ENCODE measurements around the gene C15orf62.
A peak's percentile ranks its signal among the peaks of the same experiment; 100 is the strongest.

Gene C15orf62

GRCh38 chr15:40764629-40765103 is 5.1 kb upstream of the C15orf62 start:
- peak overlapping the region; percentile 71 for H3K4me3 ChIP-seq (ENCODE audit: low read depth, low read length)
- TF ChIP-seq, protein P1, sequence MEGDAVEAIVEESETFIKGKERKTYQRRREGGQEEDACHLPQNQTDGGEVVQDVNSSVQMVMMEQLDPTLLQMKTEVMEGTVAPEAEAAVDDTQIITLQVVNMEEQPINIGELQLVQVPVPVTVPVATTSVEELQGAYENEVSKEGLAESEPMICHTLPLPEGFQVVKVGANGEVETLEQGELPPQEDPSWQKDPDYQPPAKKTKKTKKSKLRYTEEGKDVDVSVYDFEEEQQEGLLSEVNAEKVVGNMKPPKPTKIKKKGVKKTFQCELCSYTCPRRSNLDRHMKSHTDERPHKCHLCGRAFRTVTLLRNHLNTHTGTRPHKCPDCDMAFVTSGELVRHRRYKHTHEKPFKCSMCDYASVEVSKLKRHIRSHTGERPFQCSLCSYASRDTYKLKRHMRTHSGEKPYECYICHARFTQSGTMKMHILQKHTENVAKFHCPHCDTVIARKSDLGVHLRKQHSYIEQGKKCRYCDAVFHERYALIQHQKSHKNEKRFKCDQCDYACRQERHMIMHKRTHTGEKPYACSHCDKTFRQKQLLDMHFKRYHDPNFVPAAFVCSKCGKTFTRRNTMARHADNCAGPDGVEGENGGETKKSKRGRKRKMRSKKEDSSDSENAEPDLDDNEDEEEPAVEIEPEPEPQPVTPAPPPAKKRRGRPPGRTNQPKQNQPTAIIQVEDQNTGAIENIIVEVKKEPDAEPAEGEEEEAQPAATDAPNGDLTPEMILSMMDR (IDR thresholded peaks at IDR 0.05; ENCODE audit: insufficient read depth, low read depth, low read length, missing control alignments), result no peak
- no peak for DNase-seq (ENCODE audit: low read depth)

- TF ChIP-seq, protein P1 (IDR thresholded peaks at IDR 0.05; ENCODE audit: insufficient read depth, low read depth, low read length, missing control alignments), result no peak
- no peak overlapping the region for H3K4me3 ChIP-seq (ENCODE audit: low read depth, low read length)
- DNase-seq (ENCODE audit: low read depth), result no peak
Measured at GRCh38 chr15:40766194-40766815, 3.5 kb upstream of the C15orf62 start.

DNA sequence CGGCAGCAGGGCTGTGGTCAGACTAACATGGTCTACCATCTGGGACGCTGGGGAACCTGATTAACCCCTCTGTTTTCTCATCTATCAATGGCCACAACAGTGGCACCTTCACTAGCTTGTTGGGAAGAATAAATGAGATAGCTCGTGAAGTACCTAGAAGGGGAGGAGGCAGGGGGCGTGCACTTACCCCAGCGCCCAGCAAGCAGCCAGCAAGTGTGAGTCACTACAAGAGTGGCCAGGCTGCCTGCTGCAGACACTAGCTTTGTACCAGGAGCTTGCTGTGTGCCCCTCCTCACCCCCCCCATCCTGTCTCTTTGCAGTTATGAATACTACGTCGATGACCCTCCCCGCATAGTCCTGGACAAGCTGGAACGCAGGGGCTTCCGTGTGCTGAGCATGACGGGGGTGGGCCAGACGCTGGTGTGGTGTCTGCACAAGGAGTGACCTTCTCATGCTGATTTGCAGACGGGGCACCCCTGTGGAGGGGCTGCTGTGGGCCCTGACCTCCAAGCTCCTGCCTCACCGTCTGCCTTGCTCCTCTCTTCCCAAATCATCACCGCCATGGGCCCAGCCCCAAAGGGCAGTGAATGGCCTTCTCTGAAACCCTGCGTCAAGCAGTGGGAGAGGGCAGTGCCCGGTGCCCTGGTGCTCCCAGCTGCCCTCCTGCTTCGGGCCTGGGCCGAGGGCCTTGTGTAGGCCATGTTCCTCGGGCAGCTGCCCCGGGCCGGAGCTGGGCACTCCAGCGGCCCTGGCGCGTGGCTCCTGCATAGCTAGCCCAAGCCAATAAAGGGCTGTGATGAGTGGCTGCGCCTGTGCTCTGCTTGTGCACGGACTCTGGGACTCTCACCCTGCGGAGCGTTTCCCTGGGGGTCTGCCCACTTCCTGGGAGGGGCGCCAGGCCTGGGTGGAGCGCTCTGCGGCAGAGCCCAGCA is 2.6 kb upstream of the C15orf62 start:
- DNase-seq (ENCODE audit: low read depth), result no peak
- TF ChIP-seq, protein P1 (IDR thresholded peaks at IDR 0.05; ENCODE audit: insufficient read depth, low read depth, low read length, missing control alignments), result no peak
- H3K4me3 ChIP-seq (ENCODE audit: low read depth, low read length), result no peak overlapping the region

DNA sequence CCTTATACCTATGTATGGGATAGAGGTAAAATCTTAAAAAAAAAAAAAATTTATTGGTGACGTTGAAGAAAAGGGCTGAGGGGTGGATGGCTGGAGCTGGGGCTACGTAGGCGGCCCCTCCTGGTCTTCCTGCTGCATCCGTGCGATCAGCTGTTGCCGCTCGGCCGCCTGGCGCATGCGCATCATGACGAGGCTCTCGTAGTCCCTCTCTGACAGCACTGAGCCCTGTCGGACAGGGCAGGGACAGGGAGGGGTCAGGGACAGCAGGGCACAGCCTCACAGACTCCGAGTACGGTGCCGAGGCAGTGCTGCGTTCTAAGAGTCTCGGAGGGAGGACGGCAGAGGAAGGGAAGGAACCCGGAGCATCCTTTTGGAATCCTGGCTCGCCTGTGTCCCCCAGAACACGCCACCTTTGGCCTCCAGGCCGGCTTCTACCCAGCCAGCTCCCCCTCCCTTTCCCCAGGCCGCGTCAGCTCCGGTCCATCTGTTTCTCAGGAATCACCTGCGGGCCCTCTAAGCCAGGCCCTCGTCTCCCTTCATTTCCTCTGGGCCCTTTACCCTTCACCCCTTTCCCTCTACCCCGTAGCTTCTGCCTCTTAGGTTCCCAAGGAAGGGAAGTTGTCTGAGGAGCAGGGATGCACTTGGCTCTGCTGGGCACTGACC is 1.8 kb upstream of the C15orf62 start:
- TF ChIP-seq, protein P1 (IDR thresholded peaks at IDR 0.05; ENCODE audit: insufficient read depth, low read depth, low read length, missing control alignments), result no peak
- DNase-seq (ENCODE audit: low read depth), result no peak
- H3K4me3 ChIP-seq (ENCODE audit: low read depth, low read length), result no peak overlapping the region

GRCh38 chr15:40768521-40769273 is 1.1 kb upstream of the C15orf62 start:
- H3K4me3 ChIP-seq (ENCODE audit: low read depth, low read length), result peak overlapping the region; percentile 18; the same call in 1 of the 2 replicates
- TF ChIP-seq, protein P1 (IDR thresholded peaks at IDR 0.05; ENCODE audit: insufficient read depth, low read depth, low read length, missing control alignments), result peak; percentile 11
- DNase-seq (ENCODE audit: low read depth), result peak; percentile 34

GRCh38 chr15:40770147-40770721 is 454 bp downstream of the C15orf62 start:
- no peak for DNase-seq (ENCODE audit: low read depth)
- TF ChIP-seq, protein P1 (IDR thresholded peaks at IDR 0.05; ENCODE audit: insufficient read depth, low read depth, low read length, missing control alignments), result no peak
- H3K4me3 ChIP-seq (ENCODE audit: low read depth, low read length), result no peak overlapping the region
